Keratinocyte (primary cell): ENCODE measurements around the gene FUT8.

Source experiments
- EZH2 ChIP-seq: IDR thresholded peaks from one replicate; pipeline ENCODE4 v1.6.1; 2012; ENCODE audit warnings: inconsistent platforms, mild to moderate bottlenecking, low read length, moderate library complexity
- TF ChIP-seq, protein P1 (sequence below), 3 experiments: IDR thresholded peaks in 1 of 3; conservative IDR thresholded peaks in 1 of 3; optimal IDR thresholded peaks in 1 of 3; 2 replicates in 2 of 3; 3 replicates in 1 of 3; pipeline versions ENCODE3 to v1.5.1; 2011; ENCODE audit warnings: low read length in 3 of 3, mild to moderate bottlenecking in 3 of 3, moderate library complexity in 2 of 3, control low read depth in 1 of 3, inconsistent platforms in 1 of 3; ENCODE audit not compliant: insufficient read depth in 2 of 3; ENCODE audit errors: extremely low read depth in 1 of 3

DNA sequence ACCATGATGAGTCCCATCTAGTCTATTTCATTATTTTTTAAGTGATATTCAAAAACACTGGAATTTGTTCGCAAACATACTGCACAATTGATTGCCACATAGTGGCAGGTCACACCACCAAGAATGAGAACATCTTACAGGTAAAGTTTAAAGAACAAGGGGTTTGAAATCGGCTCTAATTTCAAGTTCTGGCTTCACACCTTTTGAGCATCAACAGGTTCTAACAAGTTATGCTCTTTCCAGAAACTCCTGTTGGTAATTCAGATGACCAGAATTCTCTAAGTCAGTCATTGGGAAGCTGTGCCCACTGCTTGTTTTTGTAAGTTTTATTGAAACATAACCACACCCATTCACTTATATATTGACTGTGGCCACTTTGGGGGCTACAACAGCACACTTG is 336.3 kb downstream of the FUT8 start:
- TF ChIP-seq EZH2 = no peak
- TF ChIP-seq, protein P1, sequence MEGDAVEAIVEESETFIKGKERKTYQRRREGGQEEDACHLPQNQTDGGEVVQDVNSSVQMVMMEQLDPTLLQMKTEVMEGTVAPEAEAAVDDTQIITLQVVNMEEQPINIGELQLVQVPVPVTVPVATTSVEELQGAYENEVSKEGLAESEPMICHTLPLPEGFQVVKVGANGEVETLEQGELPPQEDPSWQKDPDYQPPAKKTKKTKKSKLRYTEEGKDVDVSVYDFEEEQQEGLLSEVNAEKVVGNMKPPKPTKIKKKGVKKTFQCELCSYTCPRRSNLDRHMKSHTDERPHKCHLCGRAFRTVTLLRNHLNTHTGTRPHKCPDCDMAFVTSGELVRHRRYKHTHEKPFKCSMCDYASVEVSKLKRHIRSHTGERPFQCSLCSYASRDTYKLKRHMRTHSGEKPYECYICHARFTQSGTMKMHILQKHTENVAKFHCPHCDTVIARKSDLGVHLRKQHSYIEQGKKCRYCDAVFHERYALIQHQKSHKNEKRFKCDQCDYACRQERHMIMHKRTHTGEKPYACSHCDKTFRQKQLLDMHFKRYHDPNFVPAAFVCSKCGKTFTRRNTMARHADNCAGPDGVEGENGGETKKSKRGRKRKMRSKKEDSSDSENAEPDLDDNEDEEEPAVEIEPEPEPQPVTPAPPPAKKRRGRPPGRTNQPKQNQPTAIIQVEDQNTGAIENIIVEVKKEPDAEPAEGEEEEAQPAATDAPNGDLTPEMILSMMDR (optimal IDR thresholded peaks at IDR 0.05 in 1 of 3, IDR thresholded peaks at IDR 0.05 in 1 of 3, conservative IDR thresholded peaks at IDR 0.05 in 1 of 3; ENCODE audit: extremely low read depth in 1 of 3, insufficient read depth in 2 of 3, low read length in 3 of 3) = no peak
